Lung microvascular endothelial cell (primary cell): ENCODE results near the gene LMTK3. TPM values are rescaled to one million over a fixed set of nuclear protein-coding genes. Genes with fewer than 3 reads are reported as not detected.
A peak's percentile ranks its signal among the peaks of the same experiment; 100 is the strongest.

Experiments used
- DNase-seq, 2 donors: peaks; one replicate each; pipeline versions ENCODE4 v3.0.0 to v3.0.0-alpha.2; 2010; ENCODE audit warnings: low read depth in 2 of 2
- total RNA-seq: library from RNA; depleted of rRNA; stranded (reverse); fragments of >200 nt; gene quantifications from 2 replicates; pipeline ENCODE4 v1.2.1, GENCODE V29; 2014

LMTK3 gene
- total RNA-seq, 1 donor from 2014 or later: not detected

DNA sequence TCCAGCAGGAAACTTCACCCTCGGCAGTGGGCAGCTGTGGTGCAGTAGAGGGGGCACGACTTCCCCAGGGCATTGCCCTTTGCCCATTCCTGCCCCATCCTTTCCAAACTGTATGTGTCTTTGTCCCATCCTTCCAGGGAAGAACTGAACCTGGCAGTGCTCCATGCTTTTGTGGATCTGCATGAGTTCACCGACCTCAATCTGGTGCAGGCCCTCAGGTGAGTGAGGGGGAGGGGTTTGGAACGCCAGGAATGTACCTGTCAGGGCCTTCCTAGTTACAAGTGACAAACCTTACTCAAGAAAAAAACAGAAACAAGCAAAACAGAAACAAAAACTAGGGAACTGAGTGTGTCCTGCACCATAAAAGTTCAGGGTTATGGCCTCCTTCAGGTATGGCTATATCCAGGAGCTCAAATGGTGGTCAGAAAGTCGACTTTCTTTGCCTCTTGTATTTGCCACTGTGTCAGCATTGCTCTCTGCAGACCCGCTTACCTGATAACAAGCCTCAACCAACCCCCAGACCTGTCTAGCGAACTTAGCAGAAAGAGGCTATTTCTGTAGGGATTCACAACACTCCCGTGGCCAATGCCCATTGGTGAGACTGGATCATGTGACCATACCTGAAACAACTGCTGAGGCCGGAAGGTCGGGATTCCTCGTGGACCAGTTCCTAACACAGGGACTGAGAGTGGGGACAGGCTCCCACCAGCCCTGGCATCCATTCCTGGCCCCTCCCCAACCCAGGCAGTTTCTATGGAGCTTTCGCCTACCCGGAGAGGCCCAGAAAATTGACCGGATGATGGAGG lies 38.3 kb downstream of the LMTK3 start:
- no peak for DNase-seq

DNA sequence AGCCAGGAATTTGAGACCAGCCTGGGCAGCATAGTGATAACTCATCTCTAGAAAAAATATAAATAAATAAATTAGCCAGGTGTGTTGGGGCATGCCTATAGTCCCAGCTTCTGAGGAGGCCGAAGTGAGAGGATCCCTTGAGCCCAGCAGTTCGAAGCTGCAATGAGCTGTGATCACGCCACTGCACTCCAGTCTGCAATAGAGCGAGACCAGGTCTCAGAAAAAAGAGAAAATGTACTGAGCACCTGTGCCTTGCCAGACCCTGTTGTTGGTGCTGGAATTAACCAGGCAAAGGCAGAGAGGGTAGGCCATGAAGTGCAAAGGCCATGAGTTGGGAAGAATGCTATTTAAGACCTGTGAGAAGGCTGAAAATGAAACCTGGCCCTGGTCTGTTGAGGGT lies 39.8 kb downstream of the LMTK3 start:
- no peak for DNase-seq

DNA sequence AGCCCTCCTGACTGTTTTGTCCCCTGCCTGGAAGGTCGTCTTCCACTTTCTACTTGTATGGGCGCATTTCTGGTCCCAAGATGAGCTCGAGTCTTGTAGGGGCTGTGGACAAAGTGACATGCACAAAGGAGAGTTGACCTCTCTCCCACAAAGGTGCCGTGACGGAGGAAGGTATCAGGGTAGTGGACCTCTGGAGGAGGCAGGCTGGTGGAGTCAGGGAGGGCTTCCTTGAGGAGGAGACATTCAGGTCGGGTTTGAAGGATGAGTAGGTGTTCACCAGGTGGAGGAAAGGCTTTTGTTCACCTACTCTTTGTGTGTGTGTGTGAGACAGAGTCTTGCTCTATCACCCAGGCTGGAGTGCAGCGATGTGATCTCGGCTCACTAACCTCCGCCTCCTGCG lies 40.8 kb downstream of the LMTK3 start:
- no peak for DNase-seq

GRCh38 chr19:48469934-48470680 lies 41.5 kb downstream of the LMTK3 start:
- DNase-seq: peak in 1 of 2 donors; percentile 17

DNA sequence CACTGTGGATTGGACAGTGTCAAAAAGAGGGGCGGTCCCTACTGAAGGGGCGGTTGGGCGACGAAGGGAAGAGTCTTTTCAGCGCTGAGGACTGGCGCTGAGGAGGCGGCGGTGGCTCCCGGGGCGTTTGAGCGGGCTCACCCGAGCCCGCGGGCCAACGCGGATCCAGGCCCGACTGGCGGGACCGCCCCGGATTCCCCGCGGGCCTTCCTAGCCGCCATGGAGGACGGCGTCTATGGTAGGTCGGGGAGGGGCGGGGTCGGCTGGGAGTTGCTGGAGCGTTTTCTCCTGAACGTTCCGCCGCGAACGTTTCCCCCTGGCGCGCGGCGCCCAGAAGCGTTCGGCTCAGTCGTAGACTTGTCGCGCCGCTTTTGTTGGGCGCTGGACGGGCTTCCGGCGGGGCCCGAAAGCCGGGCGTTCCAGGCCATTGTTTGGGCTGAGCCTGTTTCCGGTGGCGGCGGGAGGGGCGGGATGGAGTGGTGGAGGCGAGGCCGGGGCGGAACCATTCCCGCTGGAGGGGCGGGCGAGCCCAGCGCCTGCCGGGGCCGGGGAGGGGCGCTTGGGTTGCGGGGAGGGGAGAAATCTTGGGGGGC lies 42.2 kb downstream of the LMTK3 start, which contains the start of gene CYTH2:
Gene CYTH2 (plus strand): TSS at position 81 of the 593 bp plus-strand sequence. CDS start 139 bp downstream, at position 220.
- peak; percentile 87 to 91 for DNase-seq

DNA sequence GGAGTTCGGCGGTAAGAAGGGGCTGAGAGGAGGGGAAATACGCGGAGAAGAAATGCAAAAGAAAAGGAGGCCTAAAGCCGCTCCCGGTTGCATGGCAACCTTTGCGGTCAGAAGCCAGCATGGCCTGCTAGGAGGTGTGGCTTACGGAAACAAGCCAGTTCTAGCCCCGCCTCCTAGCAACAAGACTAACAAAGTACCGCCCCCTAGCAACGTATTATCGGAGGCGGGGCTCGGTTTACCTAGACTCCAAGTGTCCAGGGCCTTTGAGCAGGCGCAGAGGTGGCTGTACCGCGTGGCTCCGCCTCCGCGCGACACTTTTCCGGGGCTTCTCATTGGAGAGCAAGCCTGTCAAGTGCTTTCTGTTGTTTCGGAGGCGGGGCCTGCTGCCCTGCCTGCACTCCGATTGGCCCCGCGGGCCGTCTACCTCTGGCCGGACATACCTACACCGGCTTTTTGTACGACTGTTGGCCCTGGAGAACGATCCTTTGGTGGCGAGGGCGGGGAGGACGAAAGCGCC lies 42.8 kb downstream of the LMTK3 start:
- DNase-seq: peak; percentile 100

DNA sequence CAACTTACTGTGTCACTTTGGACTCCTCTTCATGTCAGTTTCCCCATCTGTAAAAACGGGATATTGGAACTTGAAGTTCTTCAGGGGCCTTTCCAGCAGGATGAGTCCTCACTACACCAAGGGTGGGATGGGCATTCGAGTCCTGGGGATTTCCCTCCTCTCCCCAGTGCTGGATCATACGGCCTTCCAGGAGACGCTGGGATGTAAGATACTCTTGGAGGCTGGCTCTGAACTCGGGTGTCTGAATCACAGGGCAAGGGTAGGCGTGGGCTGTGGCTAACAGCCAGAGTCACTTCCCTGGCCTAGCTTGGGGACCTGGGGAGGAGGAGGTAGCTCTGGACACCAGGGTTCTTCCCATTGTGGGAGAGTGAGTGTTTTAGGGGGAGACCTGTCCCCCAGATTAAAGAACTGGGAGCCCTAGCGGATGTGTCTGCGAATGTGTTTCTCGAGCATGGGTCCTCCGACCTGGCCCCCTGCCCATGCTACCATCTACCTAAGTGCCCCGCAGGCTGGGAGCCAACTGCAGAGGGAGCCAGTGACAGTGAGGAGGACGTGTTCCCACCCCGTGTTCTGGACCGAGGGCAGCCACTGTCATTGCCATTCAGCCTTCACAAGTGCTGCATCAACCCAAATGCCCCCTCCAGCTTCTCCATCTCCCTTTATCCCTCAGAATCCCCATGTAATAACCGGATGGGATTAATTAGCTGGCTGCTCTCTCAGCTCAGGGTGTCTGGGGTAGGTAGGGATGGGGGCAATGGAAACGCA lies 44.9 kb downstream of the LMTK3 start:
- DNase-seq: peak in 1 of 2 donors; percentile 56

DNA sequence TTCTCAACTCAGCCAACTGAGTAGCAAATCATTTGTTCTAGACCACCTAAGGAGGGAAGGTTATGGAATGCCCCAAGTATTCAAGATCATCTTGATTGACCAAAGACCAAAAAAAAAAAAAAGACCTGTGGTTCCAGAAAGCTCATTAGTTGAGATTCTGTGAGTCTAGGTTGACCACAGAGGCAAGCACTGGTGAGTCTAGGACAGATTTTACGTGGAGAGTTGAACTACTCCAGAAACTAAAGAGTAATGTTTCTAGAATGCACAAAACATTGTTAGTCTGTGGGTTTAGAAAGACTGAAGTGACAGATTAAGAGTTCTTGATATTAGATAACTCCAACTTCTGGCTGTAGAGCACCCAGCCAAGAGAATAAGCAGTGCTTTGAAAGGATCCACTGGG lies 46.4 kb downstream of the LMTK3 start:
- no peak for DNase-seq

GRCh38 chr19:48461982-48462655 lies 49.5 kb downstream of the LMTK3 start:
- DNase-seq: peak in 1 of 2 donors; percentile 35

GRCh38 chr19:48461651-48461981 lies 50.0 kb downstream of the LMTK3 start:
- no peak for DNase-seq

DNA sequence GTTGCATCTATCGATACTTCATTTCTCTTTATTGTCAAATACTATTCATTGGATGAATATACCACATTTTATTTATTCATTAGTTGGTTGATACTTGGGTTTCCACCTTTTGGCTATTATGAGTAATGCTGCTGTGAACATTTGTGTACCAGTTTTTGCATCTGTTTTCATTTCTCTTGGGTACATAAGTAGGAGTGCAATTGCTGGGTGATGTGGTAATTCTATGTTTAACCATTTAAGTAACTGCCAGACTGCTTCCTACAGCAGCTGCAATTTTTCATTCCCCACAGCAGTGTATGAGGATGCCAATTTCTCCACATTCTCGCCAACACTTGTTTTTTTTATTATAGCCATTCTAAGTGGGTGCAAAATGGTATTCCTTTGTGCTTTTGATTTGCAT lies 53.6 kb downstream of the LMTK3 start:
- no peak for DNase-seq

DNA sequence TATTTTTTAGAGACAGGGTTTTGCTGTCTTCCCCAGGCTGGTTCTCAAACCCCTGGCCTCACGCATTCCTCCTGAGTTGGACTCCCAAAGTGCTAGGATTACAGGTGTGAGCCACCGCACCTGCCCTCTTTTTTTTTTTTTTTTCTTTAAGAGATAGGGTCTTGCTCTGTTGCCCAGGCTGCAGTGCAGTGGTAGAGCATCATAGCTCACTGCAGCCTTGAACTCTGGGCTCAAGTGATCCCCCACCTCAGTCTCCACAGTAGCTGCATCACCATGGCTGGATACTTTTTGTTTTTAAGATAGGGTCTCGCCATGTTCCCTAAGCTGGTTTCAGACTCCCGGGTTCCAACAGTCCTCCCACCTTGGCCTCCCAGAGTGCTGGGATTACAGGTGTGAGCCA lies 54.8 kb downstream of the LMTK3 start:
- no peak for DNase-seq

DNA sequence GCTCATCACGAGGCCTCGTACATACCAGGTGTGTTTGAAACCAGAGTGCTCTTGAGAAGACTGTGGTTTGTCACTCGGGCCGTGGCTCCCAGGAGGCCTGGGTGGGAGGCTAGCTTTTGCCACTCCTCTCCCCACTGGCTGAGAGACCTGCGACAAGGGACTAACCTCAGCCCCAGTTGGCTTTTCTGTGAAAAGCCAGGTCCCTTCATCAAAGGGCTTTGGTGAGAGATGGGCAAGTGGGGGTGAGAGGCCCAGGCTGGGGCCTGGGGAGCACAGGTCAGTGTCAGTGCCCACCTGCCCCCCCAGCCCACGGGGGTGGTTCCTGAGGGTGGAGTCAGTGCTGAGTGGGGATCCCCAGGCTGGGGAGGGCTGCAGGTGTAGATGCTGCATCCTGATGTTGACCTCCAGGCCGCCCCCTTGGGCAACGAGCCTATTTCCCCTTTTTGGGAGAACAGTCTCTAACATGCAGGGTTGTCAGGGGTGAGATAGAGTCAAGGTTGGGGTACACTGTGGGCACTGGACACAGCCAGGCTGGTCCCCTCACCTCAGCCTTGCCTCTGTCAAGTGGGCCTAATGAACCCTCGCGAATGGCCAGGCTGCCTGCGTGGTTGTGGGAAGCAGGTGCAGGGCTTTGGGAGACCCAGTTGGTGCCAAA lies 55.6 kb downstream of the LMTK3 start:
- DNase-seq: no peak

DNA sequence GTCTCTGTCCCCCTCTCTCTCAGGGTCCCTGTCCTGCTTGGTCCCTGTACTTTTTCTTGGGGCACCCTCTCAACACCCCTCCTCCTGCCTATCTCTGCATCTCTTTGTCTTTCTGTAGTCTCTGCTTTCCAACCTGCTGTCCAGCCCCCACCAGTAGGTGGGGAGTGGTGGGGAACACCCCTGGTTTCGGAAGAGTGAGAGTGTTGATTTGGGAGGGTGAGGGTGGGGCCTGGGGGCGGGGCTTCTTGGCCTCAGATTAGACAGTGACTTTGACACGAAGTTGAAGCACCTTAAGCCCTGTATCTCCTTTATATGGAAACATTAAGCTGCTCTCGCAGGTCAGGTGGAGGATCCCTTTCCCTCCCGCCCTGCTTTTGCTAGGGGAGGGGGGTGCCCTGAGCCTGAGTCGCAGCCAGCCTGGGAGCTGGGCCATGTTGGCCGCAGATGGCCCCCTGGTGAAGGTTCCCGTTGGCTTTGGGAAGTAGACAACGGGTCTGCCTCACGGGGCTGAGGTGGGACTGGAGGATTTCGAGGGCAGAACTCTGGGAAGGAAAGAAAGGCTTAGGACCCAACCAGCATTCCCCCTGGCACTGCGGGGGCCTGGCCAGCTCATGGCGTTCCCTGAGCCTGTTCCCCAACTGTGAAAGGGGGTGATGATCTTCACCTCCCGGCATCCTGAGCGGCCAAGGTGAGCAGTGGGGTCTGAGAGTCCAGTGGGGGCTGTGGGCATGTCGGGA lies 56.3 kb downstream of the LMTK3 start, which contains the start of gene KCNJ14:
Gene KCNJ14 (plus strand): TSS at position 404 of the 737 bp plus-strand sequence. CDS start 6,151 bp downstream, outside the sequence.
- DNase-seq: no peak

DNA sequence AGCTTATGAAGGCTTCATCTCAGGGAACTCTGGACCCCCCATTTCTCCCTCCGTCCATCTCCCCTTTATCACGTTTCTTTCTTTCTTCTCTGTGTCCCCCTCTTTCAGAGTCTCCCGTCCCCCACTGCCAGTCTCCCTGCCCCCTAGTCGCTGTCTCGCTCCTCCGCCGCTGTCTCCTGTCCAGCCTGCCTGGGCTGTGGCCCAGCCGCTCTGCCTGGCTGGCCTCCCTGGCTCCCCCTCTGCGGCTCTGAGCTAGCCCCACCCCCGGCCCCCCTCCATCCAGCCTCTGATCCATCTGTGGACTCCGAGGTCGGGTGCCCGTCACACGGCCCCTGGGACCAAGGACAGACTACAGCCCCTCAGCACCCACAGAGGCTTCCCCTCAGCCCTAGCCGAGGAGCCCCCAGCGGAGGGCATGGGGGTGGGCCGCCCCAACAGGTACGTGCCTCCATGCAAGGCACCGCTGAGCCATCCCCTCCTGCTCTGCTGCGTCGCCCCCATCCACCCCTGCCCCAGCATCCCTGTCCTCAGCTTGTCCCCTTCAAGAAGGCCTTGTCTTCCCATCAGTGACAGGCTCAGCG lies 57.4 kb downstream of the LMTK3 start:
- DNase-seq: no peak

DNA sequence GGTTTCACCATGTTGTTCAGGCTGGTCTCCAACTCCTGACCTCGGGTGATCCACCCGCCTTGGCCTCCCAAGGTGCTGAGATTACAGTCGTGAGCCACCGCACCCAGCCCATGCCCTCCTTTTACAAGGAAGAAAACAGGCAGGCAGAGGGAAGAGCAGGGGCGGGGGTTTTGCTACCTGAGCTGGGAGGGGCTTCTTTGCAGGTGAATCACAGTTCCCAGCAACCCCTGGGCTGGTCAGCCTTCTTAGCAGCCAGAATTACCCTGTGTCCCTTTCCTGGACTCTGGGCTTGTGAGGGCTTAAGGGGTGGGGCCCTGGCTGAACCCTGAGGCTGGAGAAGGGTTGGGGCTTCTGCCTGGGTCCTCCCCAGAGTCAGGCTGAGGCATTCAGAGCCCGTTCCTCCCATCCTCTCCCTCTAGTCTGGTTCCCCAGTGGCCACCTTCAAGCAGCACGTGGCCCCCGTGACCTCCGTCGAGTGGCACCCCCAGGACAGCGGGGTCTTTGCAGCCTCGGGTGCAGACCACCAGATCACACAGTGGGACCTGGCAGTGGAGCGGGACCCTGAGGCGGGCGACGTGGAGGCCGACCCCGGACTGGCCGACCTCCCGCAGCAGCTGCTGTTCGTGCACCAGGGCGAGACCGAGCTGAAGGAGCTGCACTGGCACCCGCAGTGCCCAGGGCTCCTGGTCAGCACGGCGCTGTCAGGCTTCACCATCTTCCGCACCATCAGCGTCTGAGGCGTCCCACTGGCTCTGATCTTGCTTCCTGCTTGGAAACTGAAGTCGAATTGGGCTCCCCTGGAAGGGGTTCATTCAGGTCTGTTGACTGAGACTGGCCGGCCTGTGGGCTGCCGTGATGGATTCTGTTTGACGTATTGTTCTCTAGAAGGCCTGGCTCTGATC lies 59.1 kb downstream of the LMTK3 start:
- no peak for DNase-seq

GRCh38 chr19:48451624-48452023 lies 60.0 kb downstream of the LMTK3 start:
- no peak for DNase-seq

- no peak for DNase-seq
Measured at GRCh38 chr19:48450863-48451262, 60.8 kb downstream of the LMTK3 start.
